ENCODE measurements around the gene RAD17. TPM values are rescaled to one million over a fixed set of nuclear protein-coding genes. Genes with fewer than 3 reads are reported as not detected.

RAD17 gene
- total RNA-seq, 3 donors from 2014 or later = 14.6 to 24.1 (median 14.7) TPM

- no peak overlapping the region for H3K27ac ChIP-seq
- peak overlapping the region in 2 of 3 donors; percentile 7 to 27 for H3K4me3 ChIP-seq
- DNase-seq (ENCODE audit: low spot score in 2 of 2) = peak; percentile 80 to 89
These were observed 34.8 kb upstream of the RAD17 start for GRCh38 chr5:69334793-69335268.

GRCh38 chr5:69335341-69335935 lies 34.2 kb upstream of the RAD17 start:
- H3K27me3 ChIP-seq = no peaks in the 10 kb centered on the region
- no peak for TF ChIP-seq POLR2AphosphoS5 (IDR thresholded peaks at IDR 0.05)
- H3K36me3 ChIP-seq = no peaks in the 10 kb centered on the region
- H3K27ac ChIP-seq = no peak overlapping the region
- DNase-seq (ENCODE audit: low spot score in 2 of 2) = no peak
- intact Hi-C loops (cut with DNase I; ENCODE audit: low total_unique reads) = no loop called here
- no peaks in the 10 kb centered on the region for H3K4me1 ChIP-seq
- no peak overlapping the region for H3K4me3 ChIP-seq
- H3K9me3 ChIP-seq = no peaks in the 10 kb centered on the region

More at GRCh38 chr5:69334793-69335268, 34.8 kb upstream of the RAD17 start:
- TF ChIP-seq POLR2A (IDR thresholded peaks at IDR 0.05) (no peak), CTCF (IDR thresholded peaks at IDR 0.05) (peak; percentile 28 to 73 (median 65))
- no peaks in the 10 kb centered on the region for H3K36me3 ChIP-seq
- no peaks in the 10 kb centered on the region for H3K27me3 ChIP-seq
- no peaks in the 10 kb centered on the region for H3K9me3 ChIP-seq
- H3K4me1 ChIP-seq = no peaks in the 10 kb centered on the region
- intact Hi-C loops (cut with DNase I; ENCODE audit: low total_unique reads) = no loop called here

GRCh38 chr5:69341520-69342161 lies 28.0 kb upstream of the RAD17 start:
- no peak for DNase-seq (ENCODE audit: low spot score in 2 of 2)
- H3K27me3 ChIP-seq = no peaks in the 10 kb centered on the region
- intact Hi-C loops (cut with DNase I; ENCODE audit: low total_unique reads) = no loop called here
- no peak overlapping the region for H3K4me3 ChIP-seq
- no peaks in the 10 kb centered on the region for H3K9me3 ChIP-seq
- no peak overlapping the region for H3K27ac ChIP-seq
- H3K4me1 ChIP-seq = no peaks in the 10 kb centered on the region
- no peaks in the 10 kb centered on the region for H3K36me3 ChIP-seq
- TF ChIP-seq POLR2A (IDR thresholded peaks at IDR 0.05) (no peak), POLR2AphosphoS5 (IDR thresholded peaks at IDR 0.05) (no peak), CTCF (IDR thresholded peaks at IDR 0.05) (no peak)

GRCh38 chr5:69343083-69343482 lies 26.5 kb upstream of the RAD17 start:
- Histone ChIP-seq H3K27me3 (no peaks in the 10 kb centered on the region), H3K9me3 (no peaks in the 10 kb centered on the region), H3K27ac (no peak overlapping the region), H3K4me3 (no peak overlapping the region), H3K36me3 (no peaks in the 10 kb centered on the region), H3K4me1 (no peaks in the 10 kb centered on the region)
- no peak for TF ChIP-seq CTCF (IDR thresholded peaks at IDR 0.05)
- TF ChIP-seq POLR2A (IDR thresholded peaks at IDR 0.05) = no peak
- no peak for TF ChIP-seq POLR2AphosphoS5 (IDR thresholded peaks at IDR 0.05)
- no peak for DNase-seq (ENCODE audit: low spot score in 2 of 2)
- intact Hi-C loops (cut with DNase I; ENCODE audit: low total_unique reads) = no loop called here

GRCh38 chr5:69350664-69351063 lies 19.0 kb upstream of the RAD17 start:
- H3K4me1 ChIP-seq = no peaks in the 10 kb centered on the region
- no peaks in the 10 kb centered on the region for H3K36me3 ChIP-seq
- DNase-seq (ENCODE audit: low spot score in 2 of 2) = no peak
- no peak overlapping the region for H3K4me3 ChIP-seq
- no peaks in the 10 kb centered on the region for H3K9me3 ChIP-seq
- TF ChIP-seq POLR2AphosphoS5 (IDR thresholded peaks at IDR 0.05) (no peak), POLR2A (IDR thresholded peaks at IDR 0.05) (no peak), CTCF (IDR thresholded peaks at IDR 0.05) (no peak)
- intact Hi-C loops (cut with DNase I; ENCODE audit: low total_unique reads) = no loop called here
- no peak overlapping the region for H3K27ac ChIP-seq
- no peaks in the 10 kb centered on the region for H3K27me3 ChIP-seq
